HepG2 (cell line): ENCODE data around the gene PLAAT3. TPM values are rescaled to one million over a fixed set of nuclear protein-coding genes. Genes with fewer than 3 reads are reported as not detected.

Experiments used
- CTCF ChIP-seq: sonication (generic); formaldehyde crosslinking; IDR thresholded peaks from 2 replicates; pipeline ENCODE4 v1.5.0; 2020; ENCODE audit warnings: mild to moderate bottlenecking, missing genetic modification reagents, moderate library complexity
- HMGXB3 ChIP-seq: sonication (generic); formaldehyde crosslinking; IDR thresholded peaks from 2 replicates; pipeline ENCODE4 v1.4.0; 2020; ENCODE audit warnings: missing genetic modification reagents, borderline replicate concordance
- HNF4A ChIP-seq: sonication (generic); formaldehyde crosslinking; IDR thresholded peaks from 2 replicates; pipeline ENCODE4 v1.4.0; 2020; ENCODE audit warnings: missing genetic modification reagents
- HNRNPLL ChIP-seq: fragments of 200-400 bp; formaldehyde crosslinking; IDR thresholded peaks from 2 replicates; pipeline ENCODE4 v1.6.1; 2017; ENCODE audit warnings: mild to moderate bottlenecking, low read depth, low read length; ENCODE audit not compliant: poor library complexity, severe bottlenecking
- MAFK ChIP-seq, 2 experiments: IDR thresholded peaks in 1 of 2; conservative IDR thresholded peaks in 1 of 2; 2 replicates each; pipeline ENCODE4 v1.6.1; 2011; ENCODE audit warnings: improper control_type of control experiment in 2 of 2, low read length in 2 of 2
- MED1 ChIP-seq: sonication (generic); formaldehyde crosslinking; IDR thresholded peaks from 2 replicates; pipeline ENCODE4 v1.4.0; 2020; ENCODE audit warnings: missing genetic modification reagents
- NCOA1 ChIP-seq: sonication (generic); formaldehyde crosslinking; IDR thresholded peaks from 2 replicates; pipeline ENCODE4 v1.9.0; 2021; ENCODE audit warnings: missing genetic modification reagents
- NONO ChIP-seq, 2 experiments: fragments of 450-650 bp in 1 of 2; sonication (generic) in 1 of 2; formaldehyde crosslinking in 1 of 2; IDR thresholded peaks in 1 of 2; conservative IDR thresholded peaks in 1 of 2; 2 replicates each; pipeline versions ENCODE4 v1.6.1 to v1.8.0; 2017 to 2022; ENCODE audit warnings: mild to moderate bottlenecking in 1 of 2, missing genetic modification reagents in 1 of 2, moderate library complexity in 1 of 2
- ONECUT2 ChIP-seq: sonication (generic); formaldehyde crosslinking; IDR thresholded peaks from 2 replicates; pipeline ENCODE4 v1.4.0; 2020; ENCODE audit warnings: missing genetic modification reagents
- POGZ ChIP-seq: sonication (generic); formaldehyde crosslinking; IDR thresholded peaks from 2 replicates; pipeline ENCODE4 v1.4.0; 2020; ENCODE audit warnings: mild to moderate bottlenecking, missing genetic modification reagents
- RBM39 ChIP-seq: fragments of 200-400 bp; formaldehyde crosslinking; IDR thresholded peaks from one replicate; pipeline ENCODE4 v1.6.1; 2018; ENCODE audit warnings: antibody characterized with exemption, mild to moderate bottlenecking, low read depth, low read length; ENCODE audit not compliant: poor library complexity, severe bottlenecking
- RORA ChIP-seq: sonication (generic); formaldehyde crosslinking; IDR thresholded peaks from 2 replicates; pipeline ENCODE4 v1.5.0; 2020; ENCODE audit warnings: mild to moderate bottlenecking, missing genetic modification reagents, moderate library complexity
- RXRA ChIP-seq: sonication (generic); formaldehyde crosslinking; IDR thresholded peaks from 2 replicates; pipeline ENCODE4 v1.5.1; 2020; ENCODE audit warnings: missing genetic modification reagents
- SALL1 ChIP-seq: sonication (generic); formaldehyde crosslinking; IDR thresholded peaks from 2 replicates; pipeline ENCODE4 v1.8.0; 2022; ENCODE audit warnings: mild to moderate bottlenecking, missing genetic modification reagents
- SMAD9 ChIP-seq: sonication (generic); formaldehyde crosslinking; IDR thresholded peaks from 2 replicates; pipeline ENCODE4 v1.5.1; 2020; ENCODE audit warnings: mild to moderate bottlenecking, missing genetic modification reagents
- TAF15 ChIP-seq: fragments of 200-400 bp; formaldehyde crosslinking; IDR thresholded peaks from one replicate; pipeline ENCODE4 v1.6.1; 2018; ENCODE audit warnings: mild to moderate bottlenecking, low read depth, low read length; ENCODE audit not compliant: poor library complexity, severe bottlenecking
- ZNF205 ChIP-seq: IDR thresholded peaks from 2 replicates; pipeline ENCODE4 v1.6.1; 2018; ENCODE audit warnings: missing biosample characterization, missing genetic modification reagents
- ZNF260 ChIP-seq: sonication (generic); formaldehyde crosslinking; IDR thresholded peaks from 2 replicates; pipeline ENCODE4 v1.4.0; 2020; ENCODE audit warnings: missing genetic modification reagents, low read depth, mild to moderate bottlenecking, borderline replicate concordance
- ZNF768 ChIP-seq: sonication (generic); formaldehyde crosslinking; IDR thresholded peaks from 2 replicates; pipeline ENCODE4 v1.4.0; 2020; ENCODE audit warnings: missing genetic modification reagents
- ZNF773 ChIP-seq: sonication (generic); formaldehyde crosslinking; IDR thresholded peaks from 2 replicates; pipeline ENCODE4 v1.4.0; 2020; ENCODE audit warnings: missing genetic modification reagents, borderline replicate concordance
- ZSCAN25 ChIP-seq: sonication (generic); formaldehyde crosslinking; IDR thresholded peaks from 2 replicates; pipeline ENCODE4 v1.8.0; 2022; ENCODE audit warnings: mild to moderate bottlenecking, missing genetic modification reagents
- polyA plus RNA-seq, 8 experiments: library from polyadenylated mRNA; depleted of rRNA in 3 of 8; stranded (reverse) in 7 of 8; unstranded in 1 of 8; fragments of >200 nt; fragmentation: Illumina TruSeq in 4 of 8; extraction: Trizol in 4 of 8; gene quantifications; 2 replicates each; pipeline versions ENCODE4 v1.2.1 to v1.2.3, GENCODE V29; 2011 to 2016; ENCODE audit warnings: low read depth in 4 of 8, missing spikeins in 1 of 8, mixed read lengths in 1 of 8; ENCODE audit not compliant: insufficient read depth in 1 of 8
- total RNA-seq, 5 experiments: library from RNA; depleted of rRNA; stranded (reverse); fragments of >200 nt; fragmentation: Illumina TruSeq; extraction: Trizol; gene quantifications; 2 replicates each; pipeline ENCODE4 v1.2.3, GENCODE V29; 2016; ENCODE audit warnings: low read depth in 1 of 5
- TF ChIP-seq, protein P1 (sequence below): sonication (generic); formaldehyde crosslinking; IDR thresholded peaks from 2 replicates; pipeline ENCODE4 v1.5.0; 2020; ENCODE audit warnings: missing genetic modification reagents

Gene PLAAT3
- total and polyA plus RNA-seq, 2 of the 13 experiments (the other 11 are each of a cell fraction or from before 2014, with no cell fraction given): 9.3 to 16.4 TPM

- no peak for TF ChIP-seq POGZ (CRISPR knock-in tag)
- TF ChIP-seq RBM39: no peak
- no peak for TF ChIP-seq ZNF768 (CRISPR knock-in tag)
- TF ChIP-seq RORA (CRISPR knock-in tag): no peak
- TF ChIP-seq NONO (IDR thresholded peaks at IDR 0.05): no peak
- 0 out of 2 replicates have a peak, but pooled peaks have one; percentile 7 for TF ChIP-seq NONO (CRISPR knock-in tag; conservative IDR thresholded peaks at IDR 0.05)
- peak; percentile 55 for TF ChIP-seq HNF4A (CRISPR knock-in tag)
- peak; percentile 2; the same call in 1 of the 2 replicates for TF ChIP-seq CTCF
- peak; percentile 21; the same call in 1 of the 2 replicates for TF ChIP-seq MED1 (CRISPR knock-in tag)
- TF ChIP-seq HNRNPLL: no peak
- TF ChIP-seq ZNF773 (CRISPR knock-in tag): no peak
- TF ChIP-seq ZNF205 (CRISPR knock-in tag): no peak
- 0 out of 2 replicates have a peak, but pooled peaks have one; percentile 47 for TF ChIP-seq HMGXB3 (CRISPR knock-in tag)
- TF ChIP-seq ZNF260 (CRISPR knock-in tag): no peak
- TF ChIP-seq TAF15: no peak
- 0 out of 2 replicates have a peak, but pooled peaks have one; percentile 52 for TF ChIP-seq NCOA1
- TF ChIP-seq RXRA (CRISPR knock-in tag): peak; percentile 62; the same call in 1 of the 2 replicates
- TF ChIP-seq MAFK (conservative IDR thresholded peaks at IDR 0.05 in 1 of 2, IDR thresholded peaks at IDR 0.05 in 1 of 2; ENCODE audit: low read length in 2 of 2): peak; percentile 73 to 74
- peak; percentile 43; the same call in 1 of the 2 replicates for TF ChIP-seq SMAD9 (CRISPR knock-in tag)
- peak; percentile 93 for TF ChIP-seq ZSCAN25 (CRISPR knock-in tag)
- TF ChIP-seq SALL1: peak; percentile 36; the same call in 1 of the 2 replicates
- TF ChIP-seq, protein P1, sequence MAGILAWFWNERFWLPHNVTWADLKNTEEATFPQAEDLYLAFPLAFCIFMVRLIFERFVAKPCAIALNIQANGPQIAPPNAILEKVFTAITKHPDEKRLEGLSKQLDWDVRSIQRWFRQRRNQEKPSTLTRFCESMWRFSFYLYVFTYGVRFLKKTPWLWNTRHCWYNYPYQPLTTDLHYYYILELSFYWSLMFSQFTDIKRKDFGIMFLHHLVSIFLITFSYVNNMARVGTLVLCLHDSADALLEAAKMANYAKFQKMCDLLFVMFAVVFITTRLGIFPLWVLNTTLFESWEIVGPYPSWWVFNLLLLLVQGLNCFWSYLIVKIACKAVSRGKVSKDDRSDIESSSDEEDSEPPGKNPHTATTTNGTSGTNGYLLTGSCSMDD (CRISPR knock-in tag): no peak
- TF ChIP-seq ONECUT2 (CRISPR knock-in tag): no peak
Measured at GRCh38 chr11:63574856-63575602, 39.2 kb downstream of the PLAAT3 start (continued).
